ENCODE results near the gene MYRIP. TPM values are rescaled to one million over a fixed set of nuclear protein-coding genes. Genes with fewer than 3 reads are reported as not detected.

Gene MYRIP
- total and polyA plus RNA-seq, 7 experiments from 2014 or later = not detected

GRCh38 chr3:40292637-40293349, 483.4 kb downstream of the MYRIP start:
- Mint-ChIP-seq H3K36me3 (peaks cover 4 to 73% (median 56%) of the 10 kb centered on the region in 5 donors), H3K27me3 (no peaks in the 10 kb centered on the region), H3K4me3 (no peak overlapping the region), H3K4me1 (peaks cover 0 to 2% (median 0%) of the 10 kb centered on the region in 7 donors), H3K9me3 (peaks cover 0 to 6% (median 2%) of the 10 kb centered on the region in 11 donors), H3K27ac (no peak overlapping the region)
- Histone ChIP-seq H3K36me3 (ENCODE audit: control insufficient read depth in 2 of 3, insufficient read depth in 3 of 3, low read length in 3 of 3) (peaks cover 0 to 14% (median 0%) of the 10 kb centered on the region in 3 experiments), H3K4me3 (ENCODE audit: low read length) (no peak overlapping the region), H3K4me1 (ENCODE audit: control insufficient read depth in 2 of 2, insufficient read depth in 2 of 2, low read length in 2 of 2) (no peaks in the 10 kb centered on the region), H3K27ac (ENCODE audit: low read depth, low read length) (no peak overlapping the region), H3K9me3 (ENCODE audit: control insufficient read depth in 2 of 3, low read length in 3 of 3) (no peaks in the 10 kb centered on the region), H3K27me3 (ENCODE audit: control insufficient read depth in 2 of 2, insufficient read depth in 2 of 2, low read length in 2 of 2) (no peaks in the 10 kb centered on the region)
- DNase-seq = no peak
- ChIA-PET CTCF (no interaction called here), POLR2A (no interaction called here)
- ATAC-seq = no peak
- intact Hi-C loops (cut with micrococcal nuclease) = no loop called here

GRCh38 chr3:40294434-40294833, 485.0 kb downstream of the MYRIP start:
- H3K9me3 Mint-ChIP-seq = peaks cover 0 to 6% (median 2%) of the 10 kb centered on the region in 11 donors
- Histone ChIP-seq H3K36me3 (ENCODE audit: control insufficient read depth in 2 of 3, insufficient read depth in 3 of 3, low read length in 3 of 3) (peaks cover 0 to 14% (median 0%) of the 10 kb centered on the region in 3 experiments), H3K4me3 (ENCODE audit: low read length) (no peak overlapping the region), H3K27ac (ENCODE audit: low read depth, low read length) (no peak overlapping the region), H3K9me3 (ENCODE audit: control insufficient read depth in 2 of 3, low read length in 3 of 3) (no peaks in the 10 kb centered on the region), H3K27me3 (ENCODE audit: control insufficient read depth in 2 of 2, insufficient read depth in 2 of 2, low read length in 2 of 2) (no peaks in the 10 kb centered on the region), H3K4me1 (ENCODE audit: control insufficient read depth in 2 of 2, insufficient read depth in 2 of 2, low read length in 2 of 2) (no peaks in the 10 kb centered on the region)
- no peak overlapping the region for H3K27ac Mint-ChIP-seq
- POLR2A ChIA-PET = no interaction called here
- peaks cover 0 to 3% (median 0%) of the 10 kb centered on the region in 7 donors for H3K4me1 Mint-ChIP-seq
- H3K27me3 Mint-ChIP-seq = no peaks in the 10 kb centered on the region
- H3K4me3 Mint-ChIP-seq = no peak overlapping the region
- intact Hi-C loops (cut with micrococcal nuclease) = no loop called here
- DNase-seq = no peak
- peaks cover 5 to 75% (median 61%) of the 10 kb centered on the region in 5 donors for H3K36me3 Mint-ChIP-seq
- ATAC-seq = no peak
- CTCF ChIA-PET = no interaction called here

DNA sequence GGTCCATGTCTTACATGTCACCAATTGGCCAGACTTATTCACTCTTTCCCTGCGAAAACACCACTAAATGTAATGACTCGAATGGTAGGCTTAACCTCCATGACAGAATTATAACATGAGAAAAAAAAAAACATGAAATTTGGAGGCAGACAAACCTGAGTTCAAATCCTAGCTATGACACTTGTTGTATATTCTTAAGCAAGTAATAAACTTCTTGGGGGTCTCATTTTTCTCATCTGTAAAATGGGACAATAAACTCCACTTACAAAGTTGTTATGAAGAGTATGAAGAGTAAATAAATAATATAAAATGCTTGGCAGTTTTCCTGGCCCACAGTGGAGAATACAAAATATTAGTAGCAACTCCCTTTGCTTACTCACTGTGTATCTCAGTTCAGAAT, 488.7 kb downstream of the MYRIP start:
- H3K27ac ChIP-seq (ENCODE audit: low read depth, low read length) = no peak overlapping the region
- CTCF ChIA-PET = interaction anchor here (1.5 kb wide), 1 partner anchor 11 kb away, joined by 4 read pairs; no protein-coding TSS in a partner anchor
- H3K4me1 ChIP-seq (ENCODE audit: control insufficient read depth in 2 of 2, insufficient read depth in 2 of 2, low read length in 2 of 2) = no peaks in the 10 kb centered on the region
- DNase-seq (no peak), ATAC-seq (no peak)
- peaks cover 0 to 11% (median 0%) of the 10 kb centered on the region in 3 experiments for H3K36me3 ChIP-seq (ENCODE audit: control insufficient read depth in 2 of 3, insufficient read depth in 3 of 3, low read length in 3 of 3)
- peaks cover 0 to 6% (median 0%) of the 10 kb centered on the region in 7 donors for H3K4me1 Mint-ChIP-seq
- H3K27me3 ChIP-seq (ENCODE audit: control insufficient read depth in 2 of 2, insufficient read depth in 2 of 2, low read length in 2 of 2) = no peaks in the 10 kb centered on the region
- H3K27ac Mint-ChIP-seq = no peak overlapping the region
- no peaks in the 10 kb centered on the region for H3K27me3 Mint-ChIP-seq
- intact Hi-C loops (cut with micrococcal nuclease) = no loop called here
- H3K9me3 ChIP-seq (ENCODE audit: control insufficient read depth in 2 of 3, low read length in 3 of 3) = no peaks in the 10 kb centered on the region
- peaks cover 3 to 69% (median 52%) of the 10 kb centered on the region in 5 donors for H3K36me3 Mint-ChIP-seq
- H3K9me3 Mint-ChIP-seq = peaks cover 0 to 9% (median 0%) of the 10 kb centered on the region in 11 donors
- POLR2A ChIA-PET = interaction anchor here (0.6 kb wide), 1 partner anchor 634 kb away, joined by 3 read pairs; no protein-coding TSS in a partner anchor
- H3K4me3 ChIP-seq (ENCODE audit: low read length) = no peak overlapping the region
- H3K4me3 Mint-ChIP-seq = no peak overlapping the region

GRCh38 chr3:40299130-40299720, 489.8 kb downstream of the MYRIP start:
- Mint-ChIP-seq H3K9me3 (peaks cover 0 to 9% (median 0%) of the 10 kb centered on the region in 11 donors), H3K4me1 (peaks cover 0 to 3% (median 0%) of the 10 kb centered on the region in 7 donors), H3K27me3 (no peaks in the 10 kb centered on the region), H3K4me3 (no peak overlapping the region), H3K36me3 (peaks cover 3 to 62% (median 47%) of the 10 kb centered on the region in 5 donors), H3K27ac (peak overlapping the region in 1 of 9 donors; percentile 24)
- Histone ChIP-seq H3K27ac (ENCODE audit: low read depth, low read length) (no peak overlapping the region), H3K4me1 (ENCODE audit: control insufficient read depth in 2 of 2, insufficient read depth in 2 of 2, low read length in 2 of 2) (no peaks in the 10 kb centered on the region), H3K4me3 (ENCODE audit: low read length) (no peak overlapping the region), H3K27me3 (ENCODE audit: control insufficient read depth in 2 of 2, insufficient read depth in 2 of 2, low read length in 2 of 2) (no peaks in the 10 kb centered on the region), H3K36me3 (ENCODE audit: control insufficient read depth in 2 of 3, insufficient read depth in 3 of 3, low read length in 3 of 3) (peaks cover 0 to 11% (median 0%) of the 10 kb centered on the region in 3 experiments), H3K9me3 (ENCODE audit: control insufficient read depth in 2 of 3, low read length in 3 of 3) (no peaks in the 10 kb centered on the region)
- ATAC-seq (no peak), DNase-seq (no peak)
- ChIA-PET POLR2A (no interaction called here), CTCF (no interaction called here)
- intact Hi-C loops (cut with micrococcal nuclease) = no loop called here

DNA sequence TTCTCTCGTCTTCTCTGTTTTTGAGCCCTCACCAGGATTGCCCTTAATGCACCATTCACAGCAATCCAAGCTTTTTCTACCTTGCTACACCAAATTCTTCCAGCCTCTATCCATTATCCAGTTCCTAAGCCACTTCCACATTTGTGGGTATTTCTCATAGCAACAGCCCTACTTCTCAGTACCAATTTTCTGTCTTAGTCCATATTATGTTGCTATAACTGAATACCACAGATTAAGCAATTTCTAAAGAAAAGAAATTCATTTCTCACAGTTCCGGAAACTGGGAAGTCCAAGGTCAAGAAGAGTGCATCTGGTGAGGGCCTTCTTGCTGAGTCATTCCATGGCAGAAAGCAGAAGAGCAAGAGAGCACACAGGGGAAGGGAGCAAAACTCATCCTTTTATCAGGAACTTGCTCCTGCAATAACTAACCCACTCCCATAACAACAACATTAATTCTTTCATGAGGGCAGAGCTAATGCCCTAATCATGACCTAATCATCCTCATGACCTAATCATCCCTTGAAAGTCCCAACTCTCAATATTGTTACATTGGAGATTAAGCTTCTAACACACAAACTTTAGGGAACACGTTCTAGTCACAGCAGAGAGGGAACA, 490.4 kb downstream of the MYRIP start:
- H3K4me3 Mint-ChIP-seq = no peak overlapping the region
- intact Hi-C loops (cut with micrococcal nuclease) = no loop called here
- H3K36me3 ChIP-seq (ENCODE audit: control insufficient read depth in 2 of 3, insufficient read depth in 3 of 3, low read length in 3 of 3) = peaks cover 0 to 6% (median 0%) of the 10 kb centered on the region in 3 experiments
- H3K4me3 ChIP-seq (ENCODE audit: low read length) = no peak overlapping the region
- no peak overlapping the region for H3K27ac ChIP-seq (ENCODE audit: low read depth, low read length)
- H3K27me3 Mint-ChIP-seq = no peaks in the 10 kb centered on the region
- H3K4me1 ChIP-seq (ENCODE audit: control insufficient read depth in 2 of 2, insufficient read depth in 2 of 2, low read length in 2 of 2) = no peaks in the 10 kb centered on the region
- POLR2A ChIA-PET = interaction anchor here (0.6 kb wide), 1 partner anchor 200 kb away, joined by 4 read pairs; no protein-coding TSS in a partner anchor
- no peak for DNase-seq
- CTCF ChIA-PET = no interaction called here
- H3K9me3 ChIP-seq (ENCODE audit: control insufficient read depth in 2 of 3, low read length in 3 of 3) = no peaks in the 10 kb centered on the region
- no peaks in the 10 kb centered on the region for H3K27me3 ChIP-seq (ENCODE audit: control insufficient read depth in 2 of 2, insufficient read depth in 2 of 2, low read length in 2 of 2)
- peaks cover 0 to 3% (median 0%) of the 10 kb centered on the region in 7 donors for H3K4me1 Mint-ChIP-seq
- peaks cover 3 to 56% (median 41%) of the 10 kb centered on the region in 5 donors for H3K36me3 Mint-ChIP-seq
- H3K9me3 Mint-ChIP-seq = peaks cover 0 to 9% (median 0%) of the 10 kb centered on the region in 11 donors
- peak overlapping the region in 2 of 9 donors; percentile 24 to 33 for H3K27ac Mint-ChIP-seq
- peak; percentile 91 for ATAC-seq

DNA sequence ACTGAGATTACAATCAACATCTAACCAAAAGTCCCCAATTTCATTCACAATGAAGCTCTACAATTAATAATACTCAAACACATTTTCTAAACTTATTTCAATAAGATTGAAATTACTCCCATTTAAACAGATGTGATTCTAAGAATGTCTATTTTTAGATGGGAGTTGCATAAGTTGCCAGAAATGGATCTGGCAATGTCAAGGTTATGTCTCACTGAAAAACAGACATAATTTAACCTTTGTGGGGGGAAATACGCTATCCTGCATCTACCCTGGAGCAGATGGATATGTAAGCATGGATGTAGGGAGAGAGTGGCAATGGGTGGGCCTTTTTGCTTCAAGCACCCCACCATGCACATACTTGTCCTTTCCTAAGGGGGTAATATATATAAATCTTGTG, 493.4 kb downstream of the MYRIP start:
- POLR2A ChIA-PET = no interaction called here
- no peak overlapping the region for H3K27ac ChIP-seq (ENCODE audit: low read depth, low read length)
- H3K9me3 ChIP-seq (ENCODE audit: control insufficient read depth in 2 of 3, low read length in 3 of 3) = no peaks in the 10 kb centered on the region
- H3K4me3 ChIP-seq (ENCODE audit: low read length) = no peak overlapping the region
- Mint-ChIP-seq H3K27ac (no peak overlapping the region), H3K4me3 (no peak overlapping the region), H3K9me3 (peaks cover 0 to 9% (median 0%) of the 10 kb centered on the region in 11 donors), H3K27me3 (no peaks in the 10 kb centered on the region), H3K4me1 (peaks cover 0 to 3% (median 0%) of the 10 kb centered on the region in 7 donors), H3K36me3 (peaks cover 3 to 37% (median 30%) of the 10 kb centered on the region in 5 donors)
- peaks cover 0 to 5% (median 0%) of the 10 kb centered on the region in 3 experiments for H3K36me3 ChIP-seq (ENCODE audit: control insufficient read depth in 2 of 3, insufficient read depth in 3 of 3, low read length in 3 of 3)
- CTCF ChIA-PET = no interaction called here
- H3K4me1 ChIP-seq (ENCODE audit: control insufficient read depth in 2 of 2, insufficient read depth in 2 of 2, low read length in 2 of 2) = no peaks in the 10 kb centered on the region
- H3K27me3 ChIP-seq (ENCODE audit: control insufficient read depth in 2 of 2, insufficient read depth in 2 of 2, low read length in 2 of 2) = no peaks in the 10 kb centered on the region
- no peak for DNase-seq
- intact Hi-C loops (cut with micrococcal nuclease) = no loop called here
- ATAC-seq = no peak
